ENCODE measurements around the gene EPHA6.

Gene EPHA6

GRCh38 chr3:96813820-96814650, at the start of gene EPHA6:
TSS of gene EPHA6 (plus strand) at chr3:96814594.
- no peak for DNase-seq (ENCODE audit: extremely low read depth in 1 of 2, low read depth in 1 of 2)

GRCh38 chr3:96776818-96777217, 37.6 kb upstream of the EPHA6 start:
- no peak for DNase-seq (ENCODE audit: extremely low read depth in 1 of 2, low read depth in 1 of 2)

GRCh38 chr3:96779810-96780209, 34.6 kb upstream of the EPHA6 start:
- no peak for DNase-seq (ENCODE audit: extremely low read depth in 1 of 2, low read depth in 1 of 2)

- no peak for DNase-seq (ENCODE audit: extremely low read depth in 1 of 2, low read depth in 1 of 2)
Measured at GRCh38 chr3:96796101-96796500, 18.3 kb upstream of the EPHA6 start.

- no peak for DNase-seq (ENCODE audit: extremely low read depth in 1 of 2, low read depth in 1 of 2)
Measured at GRCh38 chr3:96803870-96804269, 10.5 kb upstream of the EPHA6 start.

GRCh38 chr3:96806341-96806740, 8.1 kb upstream of the EPHA6 start:
- no peak for DNase-seq (ENCODE audit: extremely low read depth in 1 of 2, low read depth in 1 of 2)

- DNase-seq (ENCODE audit: extremely low read depth in 1 of 2, low read depth in 1 of 2), result no peak
Measured at GRCh38 chr3:96813134-96813819, 1.1 kb upstream of the EPHA6 start.

- DNase-seq (ENCODE audit: extremely low read depth in 1 of 2, low read depth in 1 of 2), result no peak
Measured at GRCh38 chr3:96814651-96815567, 515 bp downstream of the EPHA6 start.

- DNase-seq (ENCODE audit: extremely low read depth in 1 of 2, low read depth in 1 of 2), result no peak
Measured at GRCh38 chr3:96831175-96831574, 16.8 kb downstream of the EPHA6 start.

- DNase-seq (ENCODE audit: extremely low read depth in 1 of 2, low read depth in 1 of 2), result no peak
Measured at GRCh38 chr3:96833301-96833700, 18.9 kb downstream of the EPHA6 start.

- DNase-seq (ENCODE audit: extremely low read depth in 1 of 2, low read depth in 1 of 2), result no peak
Measured at GRCh38 chr3:96836153-96836915, 21.9 kb downstream of the EPHA6 start.

GRCh38 chr3:96843505-96844203, 29.3 kb downstream of the EPHA6 start:
- DNase-seq (ENCODE audit: extremely low read depth in 1 of 2, low read depth in 1 of 2), result no peak

GRCh38 chr3:96844204-96844514, 29.8 kb downstream of the EPHA6 start:
- no peak for DNase-seq (ENCODE audit: extremely low read depth in 1 of 2, low read depth in 1 of 2)

- DNase-seq (ENCODE audit: extremely low read depth in 1 of 2, low read depth in 1 of 2), result no peak
Measured at GRCh38 chr3:96852849-96853248, 38.5 kb downstream of the EPHA6 start.

- DNase-seq (ENCODE audit: extremely low read depth in 1 of 2, low read depth in 1 of 2), result no peak
Measured at GRCh38 chr3:96860882-96861281, 46.5 kb downstream of the EPHA6 start.

- DNase-seq (ENCODE audit: extremely low read depth in 1 of 2, low read depth in 1 of 2), result no peak
Measured at GRCh38 chr3:96863129-96863740, 48.8 kb downstream of the EPHA6 start.

- DNase-seq (ENCODE audit: extremely low read depth in 1 of 2, low read depth in 1 of 2), result no peak
Measured at GRCh38 chr3:96865605-96866004, 51.2 kb downstream of the EPHA6 start.

GRCh38 chr3:96869316-96869715, 54.9 kb downstream of the EPHA6 start:
- DNase-seq (ENCODE audit: extremely low read depth in 1 of 2, low read depth in 1 of 2), result no peak

GRCh38 chr3:96877510-96877909, 63.1 kb downstream of the EPHA6 start:
- DNase-seq (ENCODE audit: extremely low read depth in 1 of 2, low read depth in 1 of 2), result no peak

- no peak for DNase-seq (ENCODE audit: extremely low read depth in 1 of 2, low read depth in 1 of 2)
Measured at GRCh38 chr3:96900031-96900430, 85.6 kb downstream of the EPHA6 start.

Measured in activated CD8-positive, alpha-beta memory T cell treated with anti-CD3 and anti-CD28 coated beads for 1 hour (primary cell).